Panc1 (cell line): Measurements from ENCODE around the gene TULP3. TPM values are rescaled to one million over a fixed set of nuclear protein-coding genes. Genes with fewer than 3 reads are reported as not detected.
A peak's percentile ranks its signal among the peaks of the same experiment; 100 is the strongest.

Source experiments
- ATAC-seq: fragments of 200-7000 bp; cut with Tn5 transposase; 2 replicates; pipeline ENCODE4 v1.9.1; 2020; ENCODE audit warnings: mild to moderate bottlenecking, moderate library complexity
- BruUV-seq: library from RNA; stranded (reverse); fragments of 400-500 nt; replicated peaks from 2 replicates; lab custom pipeline; 2021; lab: Mats Ljungman, UMichigan
- CTCF ChIA-PET: fragments of 300-600 bp; sonication (Branson Sonifier 250); formaldehyde crosslinking; loops from one replicate; lab custom pipeline; 2022; ENCODE audit warnings: antibody characterized with exemption; lab: Charles Lee
- POLR2A ChIA-PET: fragments of 300-600 bp; sonication (Branson Sonifier 250); formaldehyde crosslinking; loops from one replicate; lab custom pipeline; 2022; ENCODE audit warnings: antibody characterized with exemption; lab: Charles Lee
- DNase-seq: peaks from one replicate; pipeline ENCODE4 v3.0.0-alpha.2; 2010; ENCODE audit warnings: low read depth, low spot score
- H3K27ac ChIP-seq: 2 replicates; pipeline ENCODE4 v1.5.1; 2011; ENCODE audit warnings: mild to moderate bottlenecking, low read length, inconsistent platforms
- H3K27me3 ChIP-seq: fragments of 200-500 bp; sonication (Bioruptor generic); 2 replicates; pipeline ENCODE4 v1.6.0; 2014; ENCODE audit warnings: low read length, inconsistent platforms; ENCODE audit not compliant: control insufficient read depth, insufficient read depth
- H3K36me3 ChIP-seq: fragments of 200-500 bp; sonication (Bioruptor generic); 2 replicates; pipeline ENCODE4 v1.5.1; 2014; ENCODE audit warnings: inconsistent platforms, mild to moderate bottlenecking, low read length, moderate library complexity; ENCODE audit not compliant: control insufficient read depth, insufficient read depth
- H3K4me1 ChIP-seq: 2 replicates; pipeline ENCODE4 v1.5.1; 2011; ENCODE audit warnings: inconsistent platforms, mild to moderate bottlenecking, low read length, moderate library complexity; ENCODE audit not compliant: control insufficient read depth, insufficient read depth
- H3K4me3 ChIP-seq, 2 experiments: 2 replicates each; pipeline ENCODE4 v1.5.1; 2011 to 2012; ENCODE audit warnings: low read depth in 2 of 2, low read length in 2 of 2, mild to moderate bottlenecking in 2 of 2, inconsistent platforms in 1 of 2, moderate library complexity in 1 of 2
- H3K9me3 ChIP-seq: fragments of 200-500 bp; sonication (Bioruptor generic); 2 replicates; pipeline ENCODE4 v1.5.1; 2014; ENCODE audit warnings: low read depth, mild to moderate bottlenecking, inconsistent platforms, low read length, moderate library complexity; ENCODE audit not compliant: control insufficient read depth, insufficient read depth
- CTCF ChIP-seq: fragments of 450-650 bp; IDR thresholded peaks from 2 replicates; pipeline ENCODE4 v1.5.1; 2017; ENCODE audit warnings: mild to moderate bottlenecking
- POLR2AphosphoS5 ChIP-seq: IDR thresholded peaks from 2 replicates; pipeline ENCODE4 v1.6.1; 2012; ENCODE audit warnings: mild to moderate bottlenecking, low read depth, low read length, moderate library complexity
- REST ChIP-seq, 2 experiments: IDR thresholded peaks; 2 replicates each; pipeline ENCODE4 v1.6.1; 2011 to 2012; ENCODE audit warnings: low read depth in 2 of 2, control low read depth in 1 of 2, low read length in 1 of 2, mild to moderate bottlenecking in 1 of 2, moderate library complexity in 1 of 2; ENCODE audit not compliant: insufficient read depth in 1 of 2
- SIN3A ChIP-seq: IDR thresholded peaks from 2 replicates; pipeline ENCODE4 v1.6.1; 2012; ENCODE audit warnings: low read depth, mild to moderate bottlenecking, low read length, moderate library complexity, borderline replicate concordance; ENCODE audit not compliant: insufficient read depth
- TCF7L2 ChIP-seq: IDR thresholded peaks from 2 replicates; pipeline ENCODE4 v1.6.1; 2011; ENCODE audit warnings: mild to moderate bottlenecking, low read depth, low read length, inconsistent platforms
- in situ Hi-C: cut with HindIII; loops from 2 replicates; pipeline ENCODE4 v1.10.0; 2016; ENCODE audit warnings: low sequenced_read_pairs, low pct_unique_long_range_greater_than_20kb
- intact Hi-C: fragments of 100-400 bp; cut with micrococcal nuclease; formaldehyde crosslinking; loops from one replicate; pipeline ENCODE4 v1.10.0; 2022; ENCODE audit not compliant: unreplicated experiment
- total RNA-seq: library from RNA; stranded (reverse); gene quantifications from one replicate; pipeline ENCODE4 v1.2.1, GENCODE V29; 2021; ENCODE audit not compliant: unreplicated experiment

The TULP3 gene
- total RNA-seq, 1 experiment from 2014 or later: 29.3 TPM

GRCh38 chr12:2853626-2854025, 37.1 kb upstream of the TULP3 start:
- no peaks in the 10 kb centered on the region for H3K27me3 ChIP-seq
- no peaks in the 10 kb centered on the region for H3K4me1 ChIP-seq
- H3K27ac ChIP-seq: no peak overlapping the region
- TF ChIP-seq TCF7L2 (no peak), CTCF (peak; percentile 88), POLR2AphosphoS5 (no peak), REST (IDR thresholded peaks at IDR 0.05; ENCODE audit: insufficient read depth in 1 of 2, low read depth in 2 of 2, low read length in 1 of 2) (no peak)
- DNase-seq: no peak
- intact Hi-C loops: no loop called here
- no peaks in the 10 kb centered on the region for H3K9me3 ChIP-seq
- peak; percentile 77 for ATAC-seq
- no peaks in the 10 kb centered on the region for H3K36me3 ChIP-seq
- in situ Hi-C loops: no loop called here
- CTCF ChIA-PET: interaction anchor here (0.5 to 0.7 kb wide), 5 partner anchors 11 to 86 kb away, joined by 3 to 7 read pairs (median 4); no protein-coding TSS in a partner anchor
- BruUV-seq: no TSS peak
- POLR2A ChIA-PET: interaction anchor here (0.7 kb wide), 1 partner anchor 10 kb away, joined by 3 read pairs; no protein-coding TSS in a partner anchor
- H3K4me3 ChIP-seq: no peak overlapping the region

- H3K4me1 ChIP-seq: no peaks in the 10 kb centered on the region
- TF ChIP-seq TCF7L2 (no peak), POLR2AphosphoS5 (no peak)
- in situ Hi-C loops: no loop called here
- CTCF ChIA-PET: interaction anchor here (0.6 kb wide), 2 partner anchors 9 to 21 kb away, joined by 3 read pairs; no protein-coding TSS in a partner anchor
- no peak overlapping the region for H3K27ac ChIP-seq
- no peaks in the 10 kb centered on the region for H3K9me3 ChIP-seq
- no peaks in the 10 kb centered on the region for H3K27me3 ChIP-seq
- H3K4me3 ChIP-seq: no peak overlapping the region
- ATAC-seq: no peak
- no peak for DNase-seq
- POLR2A ChIA-PET: no interaction called here
- H3K36me3 ChIP-seq: no peaks in the 10 kb centered on the region; the same call in 1 of the 2 replicates
- intact Hi-C loops: no loop called here
- BruUV-seq: no TSS peak
Measured at GRCh38 chr12:2854669-2855453, 35.8 kb upstream of the TULP3 start.

- ATAC-seq: no peak
- no peaks in the 10 kb centered on the region for H3K27me3 ChIP-seq
- BruUV-seq: no TSS peak
- ChIA-PET POLR2A (no interaction called here), CTCF (no interaction called here)
- H3K4me1 ChIP-seq: no peaks in the 10 kb centered on the region
- H3K36me3 ChIP-seq: no peaks in the 10 kb centered on the region; the same call in 1 of the 2 replicates
- no peak overlapping the region for H3K4me3 ChIP-seq
- no peak for DNase-seq
- H3K27ac ChIP-seq: no peak overlapping the region
- no peaks in the 10 kb centered on the region for H3K9me3 ChIP-seq
- no peak for TF ChIP-seq CTCF
- TF ChIP-seq TCF7L2: no peak
- no peak for TF ChIP-seq POLR2AphosphoS5
- no peak for TF ChIP-seq SIN3A
- TF ChIP-seq REST (IDR thresholded peaks at IDR 0.05; ENCODE audit: insufficient read depth in 1 of 2, low read depth in 2 of 2, low read length in 1 of 2): no peak
- intact Hi-C loops: no loop called here
- in situ Hi-C loops: no loop called here
Measured at GRCh38 chr12:2855546-2855945, 35.1 kb upstream of the TULP3 start.
